Measurements from ENCODE around the gene SLIT1.

Gene SLIT1

GRCh38 chr10:97135464-97135863 is 50.3 kb downstream of the SLIT1 start:
- no peak for DNase-seq

DNA sequence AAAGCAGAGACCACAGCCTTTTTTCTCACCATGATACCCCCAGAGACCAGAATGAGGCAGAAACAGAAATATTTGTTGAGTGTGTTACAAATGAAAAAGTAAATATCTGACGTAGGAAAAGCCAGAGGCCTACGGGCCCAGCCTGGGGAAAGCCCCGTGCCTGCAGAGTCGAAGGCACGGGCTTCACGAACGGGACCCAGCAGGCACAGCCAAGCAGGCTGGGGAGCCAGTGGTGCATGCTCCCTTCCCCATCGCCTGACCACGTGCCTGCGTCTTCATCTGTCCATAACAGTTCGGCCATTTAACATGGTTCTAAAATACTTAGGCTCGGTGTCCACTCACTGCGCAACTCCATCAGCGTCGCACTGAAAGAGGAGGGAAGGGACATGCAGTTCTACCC is 50.8 kb downstream of the SLIT1 start:
- DNase-seq = no peak

- no peak for DNase-seq
These were observed 51.6 kb downstream of the SLIT1 start for GRCh38 chr10:97134110-97134509.

DNA sequence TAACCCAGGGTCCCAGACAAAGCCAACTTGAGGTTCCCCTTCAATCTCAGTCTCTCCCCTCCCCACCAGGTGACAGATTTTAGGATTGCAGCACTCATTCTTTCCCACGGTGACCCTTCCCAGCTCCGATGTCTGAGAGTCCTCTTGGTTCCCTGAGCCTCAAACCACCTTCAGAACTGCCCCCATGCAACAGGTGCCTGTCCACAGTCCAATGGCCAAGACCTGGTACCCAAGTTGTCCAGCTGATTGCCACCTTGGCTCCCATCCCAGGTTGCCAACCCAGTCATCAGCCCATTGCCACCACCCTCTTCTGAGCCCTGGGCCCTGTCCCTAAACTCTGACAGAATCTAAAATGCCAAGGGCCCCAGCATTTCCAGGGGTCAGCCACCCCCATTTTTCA is 53.5 kb downstream of the SLIT1 start:
- no peak for DNase-seq

- no peak for DNase-seq
These were observed 54.1 kb downstream of the SLIT1 start for GRCh38 chr10:97131666-97132065.

DNA sequence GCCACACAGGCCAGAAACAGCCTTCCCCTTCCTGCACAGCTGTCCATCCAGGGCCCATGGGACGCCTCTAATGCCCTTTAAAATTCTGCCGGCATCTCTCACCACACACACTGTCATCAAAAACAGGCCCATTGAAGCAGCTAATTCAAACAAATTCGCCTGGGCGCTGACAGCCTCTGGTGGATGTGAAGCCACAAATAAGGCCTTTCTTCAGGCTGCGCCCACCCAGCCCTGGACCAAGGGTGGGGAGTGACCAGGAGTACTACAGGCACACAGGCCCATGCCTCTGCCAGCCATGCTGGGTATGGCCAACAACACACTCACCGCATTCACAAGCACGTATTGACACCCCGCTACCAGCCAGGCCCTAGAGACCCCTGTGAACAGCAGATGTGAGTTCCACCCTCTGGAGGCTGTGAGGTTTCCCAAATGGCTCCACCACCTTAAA is 54.6 kb downstream of the SLIT1 start:
- no peak for DNase-seq

- DNase-seq = no peak
These were observed 56.1 kb downstream of the SLIT1 start for GRCh38 chr10:97129666-97130065.

GRCh38 chr10:97128516-97129154 is 57.1 kb downstream of the SLIT1 start:
- no peak for DNase-seq

GRCh38 chr10:97128039-97128492 is 57.7 kb downstream of the SLIT1 start:
- no peak for DNase-seq

DNA sequence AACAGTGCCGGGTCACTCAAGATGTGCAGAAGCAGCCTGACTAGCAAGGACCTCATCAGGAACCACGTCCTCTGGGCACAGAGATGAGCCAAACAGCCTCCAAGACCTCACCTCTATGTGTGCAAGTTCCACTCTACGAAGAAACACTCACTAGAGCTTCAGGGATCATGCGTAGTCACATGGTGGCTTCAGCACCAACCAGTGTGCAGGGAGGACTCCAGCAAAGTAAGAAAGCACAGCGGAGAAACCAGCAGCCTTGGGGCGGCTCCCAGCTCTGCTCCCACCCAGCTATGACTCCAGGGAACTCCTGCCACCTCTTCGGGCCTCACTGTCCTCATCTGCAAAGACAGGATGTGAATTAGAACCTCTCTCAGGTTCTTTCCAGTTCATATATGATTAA is 58.2 kb downstream of the SLIT1 start:
- no peak for DNase-seq

GRCh38 chr10:97124211-97124610 is 61.5 kb downstream of the SLIT1 start:
- no peak for DNase-seq

DNA sequence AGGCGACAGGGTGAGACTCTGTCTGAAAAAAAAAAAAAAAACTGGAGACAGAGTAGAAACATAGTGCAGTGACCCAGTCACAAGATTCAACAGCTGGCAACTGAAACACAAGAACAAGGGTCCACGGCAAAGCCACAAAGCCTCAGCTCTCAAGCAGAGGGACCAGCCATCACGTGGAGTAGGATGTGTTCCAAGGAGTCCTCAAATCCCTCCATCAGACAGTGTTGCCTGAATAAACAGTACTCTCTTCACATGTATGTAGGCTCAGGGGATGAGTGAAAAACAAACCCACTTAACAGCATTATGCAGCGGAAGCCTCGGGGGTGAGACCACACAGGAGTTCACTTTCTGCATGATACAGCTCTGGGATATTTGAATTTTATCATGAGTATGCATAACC is 62.0 kb downstream of the SLIT1 start:
- no peak for DNase-seq

- no peak for DNase-seq
These were observed 64.7 kb downstream of the SLIT1 start for GRCh38 chr10:97121041-97121440.

DNA sequence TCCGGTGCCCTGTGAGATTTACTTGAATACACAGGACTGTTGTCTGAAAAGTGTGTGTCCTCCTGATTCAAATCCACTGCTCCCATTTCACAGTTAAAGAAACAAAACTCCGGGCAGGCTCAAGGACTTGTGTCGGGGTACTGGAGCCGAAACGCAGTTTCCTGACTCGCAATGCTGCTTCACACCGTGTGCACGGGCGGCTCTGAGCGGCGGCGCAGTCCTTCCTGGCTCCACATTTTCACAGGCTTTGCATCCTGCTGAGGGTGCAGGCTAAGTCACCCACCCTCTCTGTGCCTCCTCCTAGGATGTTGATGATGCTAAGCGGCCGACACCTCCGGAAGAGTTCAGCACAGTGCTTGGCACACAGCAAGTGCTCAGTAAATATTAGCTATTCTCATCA is 65.4 kb downstream of the SLIT1 start:
- DNase-seq = no peak

DNA sequence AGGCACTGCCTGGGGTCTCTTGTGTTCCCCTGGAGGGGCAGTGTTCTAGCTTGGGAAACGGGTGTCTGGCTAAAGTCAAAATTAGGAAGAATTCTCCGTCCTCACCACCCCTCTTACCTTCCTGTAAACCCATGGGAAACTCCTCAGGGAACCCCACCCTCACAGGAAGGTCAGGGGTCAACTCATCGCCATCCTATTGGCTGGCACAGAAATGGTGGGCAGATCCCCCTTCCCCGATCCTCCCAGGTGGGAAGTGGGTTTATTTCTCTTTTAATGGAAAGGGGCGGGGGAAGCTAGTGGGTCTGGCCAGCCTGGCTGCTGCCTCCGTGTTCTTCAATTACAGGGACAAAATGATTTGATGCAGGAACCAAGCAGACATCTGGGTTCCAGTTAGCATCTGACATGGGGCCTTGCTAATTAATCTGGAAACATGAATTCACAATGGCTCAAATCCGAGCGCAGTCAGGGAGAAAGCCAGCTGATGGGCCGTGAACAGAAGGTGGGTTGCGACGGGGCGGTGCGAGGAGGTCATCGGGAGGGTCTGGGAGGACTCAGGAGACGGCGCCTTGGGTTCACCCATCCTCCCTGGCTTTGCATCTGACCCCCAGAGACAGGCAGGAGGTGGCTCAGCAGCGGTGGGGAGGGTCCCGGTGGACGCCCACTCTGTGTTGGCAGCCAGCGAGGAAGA is 66.6 kb downstream of the SLIT1 start:
- DNase-seq = no peak

DNA sequence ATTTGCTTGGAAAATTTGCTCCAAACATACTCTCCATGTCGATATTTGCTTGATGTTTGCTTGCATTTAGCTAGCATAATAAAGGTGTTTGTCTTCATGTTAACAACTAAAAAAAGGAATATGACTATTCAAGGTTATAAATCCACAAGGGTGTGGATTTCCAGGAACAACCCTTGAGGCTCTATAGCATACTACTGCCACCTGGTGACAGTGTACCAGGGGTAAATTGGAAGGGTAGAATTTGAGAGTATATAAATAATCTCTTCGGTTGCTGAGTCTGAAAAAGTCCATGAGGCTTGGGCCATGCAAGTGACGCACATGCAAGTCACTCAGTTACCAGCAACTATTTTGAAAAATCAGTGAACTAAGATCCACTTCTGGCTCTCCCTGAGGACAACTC is 68.4 kb downstream of the SLIT1 start:
- DNase-seq = no peak

DNA sequence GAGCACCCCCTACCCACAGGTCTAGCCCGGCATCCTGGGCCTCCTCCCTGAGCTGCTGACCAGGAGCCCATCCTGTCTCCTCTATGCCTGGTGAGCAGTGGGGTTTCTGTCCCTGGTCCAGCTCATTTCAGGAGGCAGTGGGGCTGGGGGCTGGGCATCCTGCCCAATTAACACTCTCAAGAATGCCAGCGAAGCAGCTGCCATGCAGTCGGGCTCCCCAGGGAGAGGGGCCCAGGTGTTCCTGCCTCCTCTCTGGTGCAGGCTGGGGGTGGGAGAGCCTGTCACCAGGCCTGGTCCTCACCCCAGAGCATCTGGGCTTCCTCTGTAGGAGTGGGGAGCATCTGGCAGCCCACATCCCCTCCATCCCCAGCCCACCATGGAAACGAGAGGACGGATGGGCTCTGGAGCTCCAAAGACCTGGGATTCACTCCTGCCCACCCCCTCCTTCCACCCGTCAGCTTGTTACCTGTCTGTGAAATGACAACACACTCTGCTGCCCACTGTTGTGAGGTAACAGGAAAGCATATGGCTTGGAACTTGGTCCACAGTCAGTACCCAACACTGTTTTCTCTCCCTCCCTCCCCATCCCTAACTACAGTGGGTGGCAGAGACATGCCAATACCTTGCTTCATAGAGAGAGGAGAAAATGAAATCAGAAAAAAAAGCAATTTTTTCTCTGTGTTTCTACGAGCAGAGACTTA is 69.1 kb downstream of the SLIT1 start:
- no peak for DNase-seq

GRCh38 chr10:97115846-97116245 is 69.9 kb downstream of the SLIT1 start:
- no peak for DNase-seq

- no peak for DNase-seq
These were observed 74.1 kb downstream of the SLIT1 start for GRCh38 chr10:97111615-97112014.

GRCh38 chr10:97109547-97109946 is 76.2 kb downstream of the SLIT1 start:
- peak; percentile 65 for DNase-seq

- no peak for DNase-seq
These were observed 78.2 kb downstream of the SLIT1 start for GRCh38 chr10:97107551-97107950.

DNA sequence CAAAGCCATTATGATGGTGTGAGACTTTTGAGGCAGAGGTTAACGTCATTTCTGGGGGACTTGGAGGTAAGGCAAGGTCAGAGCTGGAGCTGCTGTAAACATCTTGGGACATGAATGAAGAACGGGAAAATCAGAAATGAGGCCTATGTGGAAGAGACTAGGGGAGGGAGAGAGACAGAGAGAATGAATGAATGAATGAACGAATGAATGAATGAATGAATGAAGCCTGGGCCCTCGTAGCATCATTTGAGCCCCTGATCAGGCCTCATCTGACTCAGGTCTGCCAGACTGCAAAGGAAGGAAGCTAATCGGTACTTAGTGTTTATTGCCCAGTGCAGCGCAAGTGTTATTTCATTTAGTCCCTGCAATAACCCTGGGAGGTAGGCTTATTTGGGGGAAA is 79.6 kb downstream of the SLIT1 start:
- no peak for DNase-seq

DNA sequence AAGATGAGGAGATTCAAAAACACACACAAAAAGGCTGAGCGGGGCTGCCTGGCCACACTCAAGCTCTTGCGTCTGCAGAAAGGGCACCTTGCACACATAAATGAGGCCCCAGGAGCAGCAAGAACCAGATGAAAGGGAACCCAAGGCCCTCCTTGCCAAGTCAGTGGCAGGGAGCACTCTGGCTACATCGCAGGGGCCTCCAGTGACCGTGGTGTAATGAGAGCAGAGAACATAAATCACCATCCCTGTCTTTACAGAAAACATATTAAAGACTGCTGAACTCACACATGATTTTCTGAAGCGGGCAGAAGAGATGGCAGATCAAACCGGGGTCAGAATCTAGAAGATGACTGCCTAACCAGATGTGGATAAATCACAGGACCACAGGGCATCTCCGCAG is 80.5 kb downstream of the SLIT1 start:
- DNase-seq = no peak
